NCI-H2196 (cell line): ENCODE measurements around the gene KDSR.

ENCODE experiments used
- DNase-seq: peaks from one replicate; lab custom pipeline; 2025; ENCODE audit not compliant: unreplicated experiment; lab: John Stamatoyannopoulos, UW

Gene KDSR

GRCh38 chr18:63322206-63322605 lies 44.8 kb downstream of the KDSR start:
- no peak for DNase-seq

- no peak for DNase-seq
Measured at GRCh38 chr18:63321291-63321690, 45.7 kb downstream of the KDSR start.

- DNase-seq = no peak
Measured at GRCh38 chr18:63320975-63321265, 46.1 kb downstream of the KDSR start.

- DNase-seq = peak; percentile 74
Measured at GRCh38 chr18:63320123-63320974, 46.7 kb downstream of the KDSR start.

GRCh38 chr18:63319383-63320122 lies 47.5 kb downstream of the KDSR start, which contains the start of gene BCL2:
Gene BCL2 (minus strand): TSS chr18:63319769.
- DNase-seq = peak; percentile 38

GRCh38 chr18:63318889-63319382 lies 48.1 kb downstream of the KDSR start:
- DNase-seq = no peak

- DNase-seq = peak; percentile 87
Measured at GRCh38 chr18:63317982-63318888, 48.8 kb downstream of the KDSR start.

- no peak for DNase-seq
Measured at GRCh38 chr18:63317556-63317946, 49.5 kb downstream of the KDSR start.

GRCh38 chr18:63316612-63317555 lies 50.1 kb downstream of the KDSR start:
- no peak for DNase-seq

- DNase-seq = no peak
Measured at GRCh38 chr18:63315876-63316275, 51.1 kb downstream of the KDSR start.

GRCh38 chr18:63315131-63315662 lies 51.8 kb downstream of the KDSR start:
- DNase-seq = no peak

- DNase-seq = no peak
Measured at GRCh38 chr18:63314062-63314790, 52.8 kb downstream of the KDSR start.

GRCh38 chr18:63313396-63313917 lies 53.5 kb downstream of the KDSR start:
- no peak for DNase-seq

- no peak for DNase-seq
Measured at GRCh38 chr18:63312737-63313395, 54.1 kb downstream of the KDSR start.

GRCh38 chr18:63312019-63312409 lies 55.0 kb downstream of the KDSR start:
- no peak for DNase-seq

GRCh38 chr18:63311118-63312018 lies 55.6 kb downstream of the KDSR start:
- no peak for DNase-seq

GRCh38 chr18:63309422-63309821 lies 57.6 kb downstream of the KDSR start:
- no peak for DNase-seq
